H54 (cell line): ENCODE data around the gene THRB.

Experiments used
- DNase-seq: peaks from one replicate; pipeline ENCODE4 v3.0.0; 2011; ENCODE audit warnings: low spot score, mixed read lengths; ENCODE audit not compliant: insufficient read length
- FAIRE-seq: peaks from 3 replicates; lab custom pipeline; 2011; peaks lifted over from hg19 to GRCh38; lab: Jason Lieb, UNC
- POLR2A ChIP-seq: IDR thresholded peaks from 2 replicates; pipeline ENCODE4 v1.6.1; 2011; ENCODE audit warnings: low read depth, mild to moderate bottlenecking, low read length

Gene THRB

GRCh38 chr3:24504772-24505171, 10.1 kb upstream of the THRB start:
- DNase-seq (no peak), FAIRE-seq (no peak)
- TF ChIP-seq POLR2A: no peak

GRCh38 chr3:24503616-24504113, 9.0 kb upstream of the THRB start:
- no peak for TF ChIP-seq POLR2A
- no peak for FAIRE-seq
- no peak for DNase-seq

- FAIRE-seq: no peak
- no peak for TF ChIP-seq POLR2A
- no peak for DNase-seq
These were observed 8.0 kb upstream of the THRB start for GRCh38 chr3:24502690-24503089.

- no peak for FAIRE-seq
- no peak for DNase-seq
- no peak for TF ChIP-seq POLR2A
These were observed 6.2 kb upstream of the THRB start for GRCh38 chr3:24500806-24501205.

- no peak for FAIRE-seq
- no peak for TF ChIP-seq POLR2A
- DNase-seq: no peak
These were observed 5.3 kb upstream of the THRB start for GRCh38 chr3:24499991-24500390.

GRCh38 chr3:24498796-24499195, 4.1 kb upstream of the THRB start:
- FAIRE-seq: no peak
- DNase-seq: no peak
- no peak for TF ChIP-seq POLR2A

GRCh38 chr3:24498391-24498790, 3.7 kb upstream of the THRB start:
- DNase-seq (no peak), FAIRE-seq (no peak)
- TF ChIP-seq POLR2A: no peak

- FAIRE-seq (no peak), DNase-seq (no peak)
- no peak for TF ChIP-seq POLR2A
These were observed 3.3 kb upstream of the THRB start for GRCh38 chr3:24497942-24498341.

- no peak for TF ChIP-seq POLR2A
- FAIRE-seq: no peak
- peak; percentile 16 for DNase-seq
These were observed 2.2 kb upstream of the THRB start for GRCh38 chr3:24496529-24497482.

- DNase-seq: no peak
- TF ChIP-seq POLR2A: no peak
- FAIRE-seq: no peak
These were observed 810 bp upstream of the THRB start for GRCh38 chr3:24495326-24495994.

GRCh38 chr3:24493746-24494617, 668 bp downstream of the THRB start:
- DNase-seq (no peak), FAIRE-seq (no peak)
- no peak for TF ChIP-seq POLR2A

GRCh38 chr3:24492971-24493551, 1.6 kb downstream of the THRB start:
- TF ChIP-seq POLR2A: no peak
- FAIRE-seq (no peak), DNase-seq (no peak)

- FAIRE-seq (no peak), DNase-seq (no peak)
- TF ChIP-seq POLR2A: no peak
These were observed 4.5 kb downstream of the THRB start for GRCh38 chr3:24490151-24490550.
